Ectodermal cell (in vitro differentiated cells): ENCODE results near the gene PREX1.

Experiments used
- H3K27ac ChIP-seq: 2 replicates; pipeline ENCODE4 v1.7.0; 2013; ENCODE audit warnings: mild to moderate bottlenecking, low read depth, low read length; ENCODE audit not compliant: insufficient read depth, poor library complexity, severe bottlenecking
- H3K27me3 ChIP-seq: 2 replicates; pipeline ENCODE4 v1.7.0; 2013; ENCODE audit warnings: mild to moderate bottlenecking, low read length; ENCODE audit not compliant: insufficient read depth, control insufficient read depth, poor library complexity, severe bottlenecking
- H3K36me3 ChIP-seq: one replicate; pipeline ENCODE4 v1.7.0; 2013; ENCODE audit warnings: low read length; ENCODE audit not compliant: control insufficient read depth, insufficient read depth
- H3K4me1 ChIP-seq: one replicate; pipeline ENCODE4 v1.7.0; 2013; ENCODE audit warnings: low read length; ENCODE audit not compliant: control insufficient read depth, insufficient read depth
- H3K4me3 ChIP-seq: 2 replicates; pipeline ENCODE4 v1.7.0; 2013; ENCODE audit warnings: low read depth, low read length, control low read depth; ENCODE audit not compliant: insufficient read depth
- H3K9me3 ChIP-seq: 2 replicates; pipeline ENCODE4 v1.7.0; 2013; ENCODE audit warnings: mild to moderate bottlenecking, low read length, moderate library complexity; ENCODE audit not compliant: control insufficient read depth
- WGBS, 2 experiments: methylation state at CpG; one replicate each; pipeline ENCODE4 v1.1.7; 2013; ENCODE audit warnings: missing lambda C conversion rate in 2 of 2; 5-methylcytosine and 5-hydroxymethylcytosine counted together

Gene PREX1

GRCh38 chr20:48718786-48719578 lies 108.8 kb downstream of the PREX1 start:
- Histone ChIP-seq H3K4me1 (peaks cover 9% of the 10 kb centered on the region), H3K27ac (no peak overlapping the region), H3K36me3 (no peaks in the 10 kb centered on the region), H3K4me3 (no peak overlapping the region), H3K9me3 (no peaks in the 10 kb centered on the region), H3K27me3 (no peaks in the 10 kb centered on the region)
- 95 to 96% methylated on average over 7 to 8 of the region's 8 CpGs for WGBS, 2 experiments

- H3K4me1 ChIP-seq, result peaks cover 3% of the 10 kb centered on the region
- no peaks in the 10 kb centered on the region for H3K27me3 ChIP-seq
- 71 to 73% methylated on average over 6 of the region's 6 CpGs for WGBS, 2 experiments
- no peaks in the 10 kb centered on the region for H3K9me3 ChIP-seq
- no peak overlapping the region for H3K4me3 ChIP-seq
- no peak overlapping the region for H3K27ac ChIP-seq
- no peaks in the 10 kb centered on the region for H3K36me3 ChIP-seq
These were observed 110.0 kb downstream of the PREX1 start for GRCh38 chr20:48717680-48718223.

- H3K4me1 ChIP-seq, result no peaks in the 10 kb centered on the region
- H3K27ac ChIP-seq, result no peak overlapping the region
- H3K27me3 ChIP-seq, result no peaks in the 10 kb centered on the region
- no peaks in the 10 kb centered on the region for H3K36me3 ChIP-seq
- no peaks in the 10 kb centered on the region for H3K9me3 ChIP-seq
- WGBS, 2 experiments, result 73 to 82% methylated on average over 2 of the region's 2 CpGs
- H3K4me3 ChIP-seq, result no peak overlapping the region
These were observed 110.6 kb downstream of the PREX1 start for GRCh38 chr20:48717095-48717672.

- no peak overlapping the region for H3K4me3 ChIP-seq
- H3K27ac ChIP-seq, result no peak overlapping the region
- WGBS, 2 experiments, result 82 to 84% methylated on average over 7 of the region's 7 CpGs
- no peaks in the 10 kb centered on the region for H3K4me1 ChIP-seq
- H3K9me3 ChIP-seq, result no peaks in the 10 kb centered on the region
- H3K27me3 ChIP-seq, result no peaks in the 10 kb centered on the region
- no peaks in the 10 kb centered on the region for H3K36me3 ChIP-seq
These were observed 111.3 kb downstream of the PREX1 start for GRCh38 chr20:48716541-48716940.

GRCh38 chr20:48716086-48716485 lies 111.7 kb downstream of the PREX1 start:
- Histone ChIP-seq H3K9me3 (no peaks in the 10 kb centered on the region), H3K27me3 (no peaks in the 10 kb centered on the region), H3K4me3 (no peak overlapping the region), H3K4me1 (no peaks in the 10 kb centered on the region), H3K27ac (no peak overlapping the region), H3K36me3 (no peaks in the 10 kb centered on the region)
- WGBS, 2 experiments, result 90 to 91% methylated on average over 13 of the region's 13 CpGs

GRCh38 chr20:48714764-48715163 lies 113.0 kb downstream of the PREX1 start:
- H3K27ac ChIP-seq, result no peak overlapping the region
- WGBS, 2 experiments, result 92 to 93% methylated on average over 4 of the region's 4 CpGs
- no peaks in the 10 kb centered on the region for H3K36me3 ChIP-seq
- no peaks in the 10 kb centered on the region for H3K9me3 ChIP-seq
- no peaks in the 10 kb centered on the region for H3K4me1 ChIP-seq
- H3K27me3 ChIP-seq, result no peaks in the 10 kb centered on the region
- H3K4me3 ChIP-seq, result no peak overlapping the region

GRCh38 chr20:48711696-48712464 lies 115.9 kb downstream of the PREX1 start:
- 88 to 89% methylated on average over 10 of the region's 10 CpGs for WGBS, 2 experiments
- no peaks in the 10 kb centered on the region for H3K4me1 ChIP-seq
- H3K36me3 ChIP-seq, result no peaks in the 10 kb centered on the region
- H3K9me3 ChIP-seq, result no peaks in the 10 kb centered on the region
- H3K4me3 ChIP-seq, result no peak overlapping the region
- no peak overlapping the region for H3K27ac ChIP-seq
- H3K27me3 ChIP-seq, result no peaks in the 10 kb centered on the region

GRCh38 chr20:48711044-48711428 lies 116.8 kb downstream of the PREX1 start:
- 88 to 90% methylated on average over 4 of the region's 4 CpGs for WGBS, 2 experiments
- Histone ChIP-seq H3K4me1 (no peaks in the 10 kb centered on the region), H3K9me3 (no peaks in the 10 kb centered on the region), H3K27ac (no peak overlapping the region), H3K36me3 (no peaks in the 10 kb centered on the region), H3K27me3 (no peaks in the 10 kb centered on the region), H3K4me3 (no peak overlapping the region)

- WGBS, 2 experiments, result 92 to 94% methylated on average over 15 of the region's 15 CpGs
- H3K36me3 ChIP-seq, result no peaks in the 10 kb centered on the region
- H3K4me1 ChIP-seq, result no peaks in the 10 kb centered on the region
- H3K9me3 ChIP-seq, result no peaks in the 10 kb centered on the region
- no peaks in the 10 kb centered on the region for H3K27me3 ChIP-seq
- H3K4me3 ChIP-seq, result no peak overlapping the region
- no peak overlapping the region for H3K27ac ChIP-seq
These were observed 117.3 kb downstream of the PREX1 start for GRCh38 chr20:48710341-48711043.
